ENCODE data around the gene HELZ. TPM values are rescaled to one million over a fixed set of nuclear protein-coding genes. Genes with fewer than 3 reads are reported as not detected.

HELZ gene
- total RNA-seq, 1 donor from 2014 or later, result 74.7 TPM

DNA sequence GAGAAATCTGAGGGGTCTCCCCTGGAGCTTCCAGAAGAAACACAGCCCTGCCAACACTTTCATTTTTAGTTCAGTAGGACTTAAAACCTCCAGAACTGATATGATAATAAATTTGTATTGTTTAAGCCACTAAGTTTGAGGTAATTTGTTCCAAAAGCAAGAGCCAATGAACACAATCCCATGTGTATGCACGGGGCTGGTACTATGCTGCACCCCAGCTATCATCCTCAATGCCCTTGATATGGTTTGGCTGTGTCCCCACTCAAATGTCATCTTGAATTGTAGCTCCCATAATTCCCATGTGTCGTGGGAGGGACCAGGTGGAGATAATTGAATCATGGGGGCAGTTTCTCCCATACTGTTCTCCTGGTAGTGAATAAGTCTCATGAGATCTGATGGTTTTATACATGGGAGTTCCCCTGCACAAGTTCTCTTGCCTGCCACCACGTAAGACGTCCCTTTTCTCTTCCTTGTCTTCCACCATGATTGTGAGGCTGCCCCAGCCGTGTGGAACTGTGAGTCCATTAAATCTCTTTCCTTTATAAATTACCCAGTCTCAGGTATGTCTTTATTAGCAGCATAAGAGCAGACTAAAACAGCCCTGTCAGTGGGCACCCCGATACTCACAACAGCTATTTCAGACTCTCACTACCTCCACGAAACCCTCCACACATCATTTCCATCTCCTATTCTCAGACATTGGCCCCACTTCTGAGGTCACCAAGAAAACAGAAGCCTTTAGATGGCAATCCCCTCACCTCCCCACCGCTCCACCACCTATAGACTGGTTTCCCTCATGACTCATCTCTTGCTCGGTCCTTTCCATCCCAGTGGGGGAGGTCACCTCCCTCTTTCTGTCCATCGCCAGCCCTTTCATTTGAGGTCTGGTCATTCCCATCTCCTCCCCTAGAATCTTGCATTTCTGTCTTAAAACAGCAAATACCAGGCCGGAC is 209.6 kb downstream of the HELZ start:
- H3K27ac Mint-ChIP-seq, result no peak overlapping the region
- peaks cover 4% of the 10 kb centered on the region for H3K4me1 Mint-ChIP-seq

DNA sequence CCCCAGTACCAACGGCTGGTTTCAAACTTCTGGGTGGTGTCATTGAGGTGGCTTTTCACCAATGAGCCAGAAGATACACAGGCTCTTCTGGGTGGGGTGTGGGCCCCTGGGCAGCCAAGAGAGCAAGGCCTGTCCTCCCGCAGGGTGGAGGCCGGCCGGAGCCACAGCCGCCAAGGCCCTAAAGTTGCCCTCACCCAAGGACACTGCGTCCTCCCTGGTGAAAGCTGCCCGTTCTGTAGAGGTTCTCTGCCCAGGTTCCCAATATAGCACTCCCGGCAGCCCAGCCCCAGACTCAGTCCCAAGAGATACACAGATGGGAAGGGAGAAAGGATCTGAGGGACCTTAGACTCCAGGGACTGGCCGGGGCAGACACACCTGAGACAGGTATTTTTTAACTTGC is 211.4 kb downstream of the HELZ start:
- Mint-ChIP-seq H3K36me3 (ENCODE audit: low read depth) (no peaks in the 10 kb centered on the region), H3K27me3 (peaks cover 6% of the 10 kb centered on the region), H3K4me3 (no peak overlapping the region), H3K4me1 (peaks cover 4% of the 10 kb centered on the region), H3K27ac (no peak overlapping the region), H3K9me3 (no peaks in the 10 kb centered on the region)
- DNase-seq, result no peak
- intact Hi-C loops (cut with micrococcal nuclease), result no loop called here

More for the DNA sequence above, 209.6 kb downstream of the HELZ start:
- Mint-ChIP-seq H3K9me3 (no peaks in the 10 kb centered on the region), H3K4me3 (no peak overlapping the region), H3K27me3 (peaks cover 6% of the 10 kb centered on the region), H3K36me3 (ENCODE audit: low read depth) (no peaks in the 10 kb centered on the region)
- no peak for DNase-seq
- intact Hi-C loops (cut with micrococcal nuclease), result no loop called here

DNA sequence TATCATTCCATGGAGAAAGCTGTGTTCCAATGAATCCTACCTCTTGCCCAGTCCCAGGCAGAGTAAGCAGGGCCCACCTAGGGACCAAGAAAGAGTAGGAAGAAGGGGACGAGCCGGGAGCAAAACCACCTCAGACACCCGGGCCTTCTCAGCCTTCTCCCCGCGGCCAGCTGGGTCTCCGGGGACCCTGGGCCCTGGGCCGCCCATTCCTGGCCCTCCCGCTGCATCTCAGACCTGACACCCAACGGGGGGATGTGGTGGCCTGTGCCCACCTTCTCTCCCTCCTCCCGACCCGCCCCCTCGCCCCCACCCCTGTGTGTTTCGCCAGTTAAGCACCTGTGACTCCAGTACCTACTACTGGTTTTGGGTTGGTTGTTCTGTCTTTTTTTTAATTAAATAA is 212.0 kb downstream of the HELZ start:
- Mint-ChIP-seq H3K4me3 (no peak overlapping the region), H3K36me3 (ENCODE audit: low read depth) (no peaks in the 10 kb centered on the region), H3K27ac (no peak overlapping the region), H3K4me1 (peaks cover 4% of the 10 kb centered on the region), H3K9me3 (no peaks in the 10 kb centered on the region), H3K27me3 (peaks cover 4% of the 10 kb centered on the region)
- DNase-seq, result no peak
- intact Hi-C loops (cut with micrococcal nuclease), result no loop called here

DNA sequence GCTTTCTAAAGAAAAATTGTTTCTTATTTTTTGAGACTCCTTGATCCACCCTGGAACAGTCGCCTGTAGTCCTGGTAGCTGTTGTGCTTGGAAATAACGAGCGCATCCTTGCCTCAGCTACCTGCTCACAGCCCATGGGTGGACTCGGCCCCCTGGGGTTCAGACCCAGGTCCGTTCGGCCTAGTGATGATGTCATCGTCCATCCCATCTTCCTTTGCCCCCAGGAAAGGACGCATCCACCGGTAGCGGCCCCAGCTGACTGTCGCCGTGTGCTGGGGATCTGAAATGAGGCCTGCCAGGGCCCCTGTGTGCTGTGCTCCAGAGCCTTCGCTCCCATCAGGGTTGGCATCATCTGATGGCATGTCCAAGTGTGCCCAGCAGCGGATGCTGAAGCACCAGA is 212.6 kb downstream of the HELZ start:
- H3K27ac Mint-ChIP-seq, result no peak overlapping the region
- DNase-seq, result no peak
- no peak overlapping the region for H3K4me3 Mint-ChIP-seq
- no peaks in the 10 kb centered on the region for H3K36me3 Mint-ChIP-seq (ENCODE audit: low read depth)
- H3K9me3 Mint-ChIP-seq, result no peaks in the 10 kb centered on the region
- H3K27me3 Mint-ChIP-seq, result peaks cover 2% of the 10 kb centered on the region
- intact Hi-C loops (cut with micrococcal nuclease), result no loop called here
- peaks cover 4% of the 10 kb centered on the region for H3K4me1 Mint-ChIP-seq

DNA sequence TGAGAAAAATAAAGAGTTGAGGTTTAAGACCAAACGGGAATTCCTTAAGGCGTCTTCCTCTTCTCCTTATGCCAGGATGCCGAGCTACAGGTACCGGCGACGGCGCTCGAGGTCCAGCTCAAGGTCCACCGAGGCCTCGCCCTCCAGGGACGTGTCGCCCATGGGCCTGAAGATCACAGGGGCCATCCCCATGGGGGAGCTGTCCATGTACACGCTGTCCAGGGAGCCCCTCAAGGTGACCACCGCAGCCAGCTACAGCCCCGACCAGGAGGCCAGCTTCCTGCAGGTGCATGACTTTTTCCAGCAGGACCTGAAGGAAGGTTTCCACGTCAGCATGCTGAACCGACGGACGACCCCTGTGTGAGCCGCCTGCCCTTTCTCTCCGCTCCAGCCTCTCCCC is 214.4 kb downstream of the HELZ start:
- intact Hi-C loops (cut with micrococcal nuclease), result no loop called here
- H3K9me3 Mint-ChIP-seq, result no peaks in the 10 kb centered on the region
- no peak overlapping the region for H3K4me3 Mint-ChIP-seq
- H3K4me1 Mint-ChIP-seq, result peaks cover 2% of the 10 kb centered on the region
- H3K36me3 Mint-ChIP-seq (ENCODE audit: low read depth), result no peaks in the 10 kb centered on the region
- H3K27ac Mint-ChIP-seq, result no peak overlapping the region
- DNase-seq, result no peak
- no peaks in the 10 kb centered on the region for H3K27me3 Mint-ChIP-seq

DNA sequence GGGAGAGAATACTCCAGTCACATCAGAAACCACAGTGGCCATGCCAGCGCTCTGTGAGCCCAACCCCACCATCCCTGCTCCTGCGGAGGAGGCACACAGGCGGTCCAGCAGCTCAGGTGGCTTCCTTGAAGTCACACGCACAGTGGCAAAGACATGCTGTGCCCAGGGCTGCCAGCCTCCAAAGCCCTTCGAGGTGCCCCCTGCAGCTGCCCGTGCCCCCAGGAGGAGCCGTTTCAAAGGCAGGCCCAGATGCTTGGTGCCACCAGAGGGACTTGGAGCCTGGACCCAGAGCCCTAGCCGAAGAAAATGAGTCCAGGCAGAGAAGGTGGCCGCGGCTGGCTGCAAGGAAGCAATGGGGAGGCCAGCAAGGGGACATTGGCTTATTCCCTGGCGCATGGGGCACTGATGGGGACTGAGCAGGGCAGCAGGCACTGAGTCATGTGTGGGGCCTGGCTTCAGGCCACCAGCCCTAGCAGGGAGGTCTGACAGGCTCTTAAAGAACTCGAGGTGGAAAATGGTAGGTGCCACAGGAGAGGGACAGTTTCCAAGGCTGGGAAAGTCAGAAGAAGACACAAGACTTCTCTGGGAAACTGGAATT is 217.9 kb downstream of the HELZ start:
- no peaks in the 10 kb centered on the region for H3K9me3 Mint-ChIP-seq
- DNase-seq, result no peak
- intact Hi-C loops (cut with micrococcal nuclease), result no loop called here
- no peak overlapping the region for H3K4me3 Mint-ChIP-seq
- no peaks in the 10 kb centered on the region for H3K27me3 Mint-ChIP-seq
- no peaks in the 10 kb centered on the region for H3K4me1 Mint-ChIP-seq
- no peak overlapping the region for H3K27ac Mint-ChIP-seq
- no peaks in the 10 kb centered on the region for H3K36me3 Mint-ChIP-seq (ENCODE audit: low read depth)

DNA sequence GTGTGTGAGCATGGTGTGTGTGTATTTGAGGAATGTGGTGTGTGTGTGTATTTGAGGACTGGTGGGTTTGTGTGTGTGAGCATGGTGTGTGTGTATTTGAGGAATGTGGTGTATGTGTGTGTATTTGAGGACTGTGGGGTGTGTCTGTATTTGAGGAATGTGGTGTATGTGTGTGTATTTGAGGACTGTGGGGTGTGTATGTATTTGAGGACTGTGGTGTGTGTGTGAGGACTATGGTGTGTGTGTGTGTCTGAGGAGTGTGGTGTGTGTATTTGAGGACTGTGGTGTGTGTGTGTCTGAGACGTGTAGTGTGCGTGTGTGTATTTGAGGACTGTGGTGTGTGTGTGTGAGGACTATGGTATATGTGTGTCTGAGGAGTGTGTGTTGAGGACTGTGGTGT is 218.7 kb downstream of the HELZ start:
- H3K27ac Mint-ChIP-seq, result no peak overlapping the region
- H3K36me3 Mint-ChIP-seq (ENCODE audit: low read depth), result no peaks in the 10 kb centered on the region
- H3K4me1 Mint-ChIP-seq, result no peaks in the 10 kb centered on the region
- intact Hi-C loops (cut with micrococcal nuclease), result no loop called here
- H3K9me3 Mint-ChIP-seq, result no peaks in the 10 kb centered on the region
- no peaks in the 10 kb centered on the region for H3K27me3 Mint-ChIP-seq
- DNase-seq, result no peak
- no peak overlapping the region for H3K4me3 Mint-ChIP-seq

DNA sequence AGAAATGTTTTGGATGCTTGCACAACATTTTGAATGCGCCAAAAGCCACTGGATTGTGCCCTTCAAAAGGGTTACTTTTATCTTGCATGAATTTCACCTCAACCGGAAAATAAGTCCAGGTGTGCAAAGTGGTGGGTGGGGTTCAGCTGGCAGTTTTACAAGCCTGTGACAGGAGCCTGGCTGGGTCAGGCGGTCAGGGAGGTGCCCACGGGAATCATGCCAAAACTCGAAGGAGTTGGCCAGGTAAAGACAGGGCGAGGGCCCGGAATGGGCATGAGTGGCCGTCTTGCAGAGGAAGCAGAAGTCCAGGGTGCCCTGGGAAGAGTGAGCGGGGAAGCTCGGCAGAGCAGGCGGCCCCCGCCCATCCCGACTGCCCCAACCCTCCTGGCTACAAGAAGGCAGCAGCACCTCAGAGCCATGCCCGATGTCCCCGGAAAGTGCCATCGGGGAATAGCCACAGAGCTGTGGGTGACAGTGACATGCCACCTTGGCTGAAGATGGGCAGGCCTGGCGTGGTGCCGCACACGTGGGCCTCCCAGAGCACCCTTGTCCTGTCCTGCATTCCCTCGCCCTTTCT is 219.7 kb downstream of the HELZ start:
- intact Hi-C loops (cut with micrococcal nuclease), result no loop called here
- H3K27ac Mint-ChIP-seq, result no peak overlapping the region
- H3K4me3 Mint-ChIP-seq, result no peak overlapping the region
- H3K9me3 Mint-ChIP-seq, result no peaks in the 10 kb centered on the region
- H3K36me3 Mint-ChIP-seq (ENCODE audit: low read depth), result no peaks in the 10 kb centered on the region
- no peaks in the 10 kb centered on the region for H3K27me3 Mint-ChIP-seq
- H3K4me1 Mint-ChIP-seq, result no peaks in the 10 kb centered on the region
- no peak for DNase-seq

DNA sequence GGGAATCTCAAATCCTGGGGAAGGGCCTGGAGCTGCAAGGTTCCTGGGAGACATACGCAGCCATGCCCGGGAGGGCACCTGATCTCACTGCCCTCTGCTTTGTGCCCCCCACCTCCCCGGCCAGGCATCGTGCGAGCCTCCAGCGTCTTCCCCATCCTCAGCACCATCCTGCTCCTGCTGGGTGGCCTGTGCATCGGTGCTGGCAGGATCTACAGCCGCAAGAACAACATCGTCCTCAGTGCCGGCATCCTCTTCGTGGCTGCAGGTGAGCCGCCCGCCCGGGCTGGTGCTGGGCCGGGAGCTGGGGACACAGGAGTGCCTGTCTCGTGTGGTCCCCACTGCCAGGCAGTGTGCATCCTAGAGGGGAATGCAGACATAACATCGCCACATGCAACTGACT is 220.3 kb downstream of the HELZ start:
- Mint-ChIP-seq H3K4me1 (no peaks in the 10 kb centered on the region), H3K27ac (no peak overlapping the region)

DNA sequence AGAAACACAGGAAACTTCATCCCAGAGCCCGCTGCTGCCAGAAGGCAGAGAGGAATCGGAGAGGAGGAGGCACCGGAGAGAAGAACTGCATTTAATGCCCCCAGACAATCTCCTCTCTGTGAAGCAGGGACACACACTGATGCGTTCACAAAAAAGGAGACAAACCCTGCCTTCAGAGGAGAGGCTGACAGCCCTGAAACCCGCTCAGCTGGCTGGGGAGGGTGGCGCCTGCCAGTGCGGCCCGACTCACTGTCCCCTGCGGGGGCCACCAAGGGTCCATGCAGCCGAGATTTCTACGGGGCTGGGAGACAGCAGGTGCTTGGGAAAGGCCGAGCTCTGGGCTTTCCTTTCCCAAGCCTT is 222.6 kb downstream of the HELZ start:
- Mint-ChIP-seq H3K27me3 (no peaks in the 10 kb centered on the region), H3K9me3 (no peaks in the 10 kb centered on the region), H3K36me3 (ENCODE audit: low read depth) (no peaks in the 10 kb centered on the region), H3K27ac (no peak overlapping the region), H3K4me1 (no peaks in the 10 kb centered on the region), H3K4me3 (no peak overlapping the region)
- intact Hi-C loops (cut with micrococcal nuclease), result no loop called here
- no peak for DNase-seq

More for the DNA sequence above, 220.3 kb downstream of the HELZ start:
- no peak for DNase-seq
- Mint-ChIP-seq H3K9me3 (no peaks in the 10 kb centered on the region), H3K4me3 (no peak overlapping the region), H3K27me3 (no peaks in the 10 kb centered on the region), H3K36me3 (ENCODE audit: low read depth) (no peaks in the 10 kb centered on the region)
- intact Hi-C loops (cut with micrococcal nuclease), result no loop called here

DNA sequence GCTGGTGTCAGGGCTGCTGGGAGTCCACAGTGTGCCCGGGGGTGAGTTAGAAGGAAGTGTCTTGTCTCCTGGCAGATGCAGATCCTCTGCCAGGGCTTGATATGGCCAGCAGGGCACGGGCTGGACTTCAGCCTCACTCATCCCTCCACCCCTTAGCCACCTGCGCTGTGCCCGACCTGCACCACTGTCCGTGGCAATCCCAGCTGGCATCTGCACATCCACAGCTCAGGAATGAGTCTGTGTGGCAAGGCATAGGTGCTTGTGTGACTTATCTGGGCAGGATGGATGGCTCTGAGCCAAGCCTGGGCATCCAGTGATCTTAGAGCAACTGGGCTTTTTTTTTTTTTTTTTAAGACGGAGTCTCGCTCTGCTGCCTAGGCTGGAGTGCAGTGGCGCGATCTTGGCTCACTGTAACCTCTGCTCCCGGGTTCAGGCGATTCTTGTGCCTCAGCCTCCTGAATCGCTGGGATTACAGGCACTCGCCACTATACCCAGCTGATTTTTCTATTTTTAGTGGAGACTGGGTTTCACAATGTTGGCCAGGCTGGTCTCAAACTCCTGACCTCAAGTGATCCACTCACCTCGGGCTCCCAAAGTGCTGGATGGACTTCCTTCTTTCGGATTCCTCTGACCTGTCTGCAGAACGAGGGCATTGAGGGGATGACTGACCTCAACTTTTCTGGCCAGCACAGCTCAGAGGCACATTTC is 223.1 kb downstream of the HELZ start:
- no peak overlapping the region for H3K27ac Mint-ChIP-seq
- H3K4me3 Mint-ChIP-seq, result no peak overlapping the region
- no peaks in the 10 kb centered on the region for H3K4me1 Mint-ChIP-seq
- no peaks in the 10 kb centered on the region for H3K36me3 Mint-ChIP-seq (ENCODE audit: low read depth)
- DNase-seq, result no peak
- no peaks in the 10 kb centered on the region for H3K27me3 Mint-ChIP-seq
- H3K9me3 Mint-ChIP-seq, result no peaks in the 10 kb centered on the region
- intact Hi-C loops (cut with micrococcal nuclease), result no loop called here

DNA sequence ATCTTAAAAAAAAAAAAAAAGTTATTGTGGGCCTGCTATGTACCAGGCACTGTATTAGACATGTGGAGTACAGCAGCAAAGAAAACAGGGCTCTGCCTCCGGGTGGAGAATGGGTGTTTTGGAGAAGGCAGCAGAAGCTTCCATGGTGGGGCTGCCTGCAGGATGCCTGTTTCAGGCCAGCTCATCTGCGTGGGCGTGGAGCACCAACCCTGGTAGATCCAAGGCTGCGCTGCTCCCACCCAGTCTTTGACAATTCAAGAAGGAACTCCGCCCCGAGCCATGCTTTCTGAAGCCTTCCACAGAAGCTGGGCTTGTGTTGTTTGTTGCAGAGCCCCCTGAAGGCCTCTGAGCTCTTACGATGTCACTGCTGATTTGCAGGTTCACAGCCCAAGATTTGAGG is 223.8 kb downstream of the HELZ start:
- Mint-ChIP-seq H3K36me3 (ENCODE audit: low read depth) (no peaks in the 10 kb centered on the region), H3K27me3 (no peaks in the 10 kb centered on the region), H3K9me3 (no peaks in the 10 kb centered on the region), H3K4me1 (no peaks in the 10 kb centered on the region), H3K27ac (no peak overlapping the region), H3K4me3 (no peak overlapping the region)
- no peak for DNase-seq
- intact Hi-C loops (cut with micrococcal nuclease), result no loop called here
